Heart left ventricle (tissue), 16 donors: ENCODE measurements around the gene MROH7. TPM values are rescaled to one million over a fixed set of nuclear protein-coding genes. Genes with fewer than 3 reads are reported as not detected.

Experiments used
- ATAC-seq, 4 donors: fragments of 200-7000 bp; cut with Tn5 transposase; one replicate each; pipeline ENCODE4 v1.9.1; 2020 to 2022; ENCODE audit warnings: moderate library complexity in 4 of 4, mild to moderate bottlenecking in 3 of 4, moderate number of reproducible peaks in 1 of 4
- DNase-seq, 5 donors: peaks; one replicate each; pipeline ENCODE4 v3.0.0-alpha.2; 2020
- H3K27ac ChIP-seq, 12 donors: fragments of 200-600 bp; sonication (generic) in 4 of 12; one replicate each; pipeline versions ENCODE4 v1.5.0 to v1.8.0; 2016 to 2022; ENCODE audit warnings: mild to moderate bottlenecking in 2 of 12
- H3K27me3 ChIP-seq, 9 donors: fragments of 200-600 bp; sonication (generic) in 2 of 9; one replicate each; pipeline versions ENCODE4 v1.5.1 to v1.8.0; 2016 to 2022; ENCODE audit warnings: mild to moderate bottlenecking in 3 of 9
- H3K36me3 ChIP-seq, 9 donors: fragments of 200-600 bp; sonication (generic) in 2 of 9; one replicate each; pipeline versions ENCODE4 v1.5.0 to v1.8.0; 2018 to 2022; ENCODE audit warnings: mild to moderate bottlenecking in 2 of 9
- H3K4me1 ChIP-seq, 12 donors: fragments of 200-600 bp; sonication (generic) in 4 of 12; one replicate each; pipeline versions ENCODE4 v1.5.0 to v1.8.0; 2016 to 2022; ENCODE audit warnings: mild to moderate bottlenecking in 3 of 12
- H3K4me3 ChIP-seq, 12 donors: fragments of 200-600 bp; sonication (generic) in 4 of 12; one replicate each; pipeline versions ENCODE4 v1.5.0 to v1.8.0; 2017 to 2022; ENCODE audit warnings: mild to moderate bottlenecking in 9 of 12, moderate library complexity in 4 of 12
- H3K9me3 ChIP-seq, 12 donors: fragments of 200-600 bp; sonication (generic) in 4 of 12; one replicate each; pipeline versions ENCODE4 v1.5.0 to v1.8.0; 2016 to 2022; ENCODE audit warnings: mild to moderate bottlenecking in 1 of 12
- CTCF ChIP-seq, 12 donors: fragments of 200-600 bp; sonication (generic) in 4 of 12; IDR thresholded peaks; one replicate each; pipeline versions ENCODE4 v1.5.0 to v1.8.0; 2018 to 2022; ENCODE audit warnings: antibody characterized with exemption in 12 of 12, mild to moderate bottlenecking in 5 of 12
- POLR2A ChIP-seq, 2 donors: fragments of 450-650 bp; IDR thresholded peaks; one replicate each; pipeline ENCODE4 v1.6.1; 2017; ENCODE audit warnings: antibody characterized with exemption in 2 of 2, mild to moderate bottlenecking in 2 of 2, moderate library complexity in 2 of 2
- WGBS, 4 donors: extraction: QIAGEN DNeasy Blood & Tissue Kit in 2 of 4; methylation state at CpG; one replicate each; pipeline versions ENCODE4 v1.1.5 to v1.1.7; 2013 to 2018; 5-methylcytosine and 5-hydroxymethylcytosine counted together
- intact Hi-C, 10 donors: fragments of 100-400 bp; cut with DNase I; formaldehyde crosslinking; loops; one replicate each; pipeline versions ENCODE4 v1.11.1 to v1.14.2; 2022
- polyA plus RNA-seq, 2 donors: library from polyadenylated mRNA; stranded (reverse); fragments of 200-250 nt; gene quantifications; one replicate each; pipeline ENCODE4 v1.2.3, GENCODE V29; 2013
- total RNA-seq, 9 donors: library from RNA; depleted of rRNA in 2 of 9; stranded (reverse); fragments of >200 nt in 2 of 9; fragmentation: NEBNext Ultra II Directional in 3 of 9; extraction: Animal tissue kit (Norgen Biotek cat#: 25700) in 3 of 9; gene quantifications; one replicate each; pipeline versions ENCODE4 v1.1.0 to v1.2.4, GENCODE V29; 2016 to 2023
- donor health status: ischemic (EF 13 %, LVEDD 7.1; RV severe dilation, severe dysfunction).
- donor health status: healthy with polysubstance abuse.
- donor health status: DM: no; HTN: yes; CAD: no.
- donor health status: DM: no; HTN: no; CAD: no.
- donor health status: ischemic (EF 25% LVEDD 6.9; RV normal size, moderate dysfunction).
- donor health status: ischemic (EF 25% LVEDD 5.7; RV mildly dilated, moderate dysfunction).
- donor health status: healthy.
- donor health status: DM: yes; HTN: yes; CAD: no.
- donor health status: ischemic (EF 35%, LVEDD 5.7; RV mildly dilated, moderate dysfunction).
- donor health status: nonischemic (EF 11% LVEDD 7.7; RV severe dilation, severe dysfunction).
- donor health status: DM: yes; HTN: yes; CAD: no.
- donor health status: PGD.
- donor health status: ischemic (EF 29% LVEDD 5.4; RV normal size, mild dysfunction).
- donor health status: nonischemic (EF 23%, LVEDD 6.1; RV moderate dilation, normal function).

Gene MROH7
- total and polyA plus RNA-seq, 11 donors = 2.3 to 18.6 (median 9.2) TPM

- no peaks in the 10 kb centered on the region for H3K9me3 ChIP-seq
- no peak overlapping the region for H3K4me3 ChIP-seq
- no peaks in the 10 kb centered on the region for H3K27me3 ChIP-seq
- intact Hi-C loops = no loop called here
- ATAC-seq = no peak
- H3K4me1 ChIP-seq = peaks cover 0 to 1% (median 0%) of the 10 kb centered on the region in 12 donors
- no peak overlapping the region for H3K27ac ChIP-seq
- no peak for TF ChIP-seq POLR2A (IDR thresholded peaks at IDR 0.05)
- TF ChIP-seq CTCF (IDR thresholded peaks at IDR 0.05) = no peak
- WGBS, 4 donors = 70 to 79% (median 77%) methylated on average over 7 to 8 of the region's 8 CpGs
- no peak for DNase-seq
- peaks cover 0 to 20% (median 0%) of the 10 kb centered on the region in 9 donors for H3K36me3 ChIP-seq
Observed at GRCh38 chr1:54709547-54710292, 68.1 kb downstream of the MROH7 start.

- no peak overlapping the region for H3K4me3 ChIP-seq
- no peak overlapping the region for H3K27ac ChIP-seq
- H3K36me3 ChIP-seq = peaks cover 0 to 19% (median 0%) of the 10 kb centered on the region in 9 donors
- H3K27me3 ChIP-seq = no peaks in the 10 kb centered on the region
- no peaks in the 10 kb centered on the region for H3K9me3 ChIP-seq
- DNase-seq (no peak), ATAC-seq (no peak)
- intact Hi-C loops = no loop called here
- 76 to 84% (median 78%) methylated on average over 3 of the region's 3 CpGs for whole genome bisulfite sequencing, 4 donors
- peaks cover 0 to 8% (median 5%) of the 10 kb centered on the region in 12 donors for H3K4me1 ChIP-seq
- no peak for TF ChIP-seq CTCF (IDR thresholded peaks at IDR 0.05)
- no peak for TF ChIP-seq POLR2A (IDR thresholded peaks at IDR 0.05)
Observed at GRCh38 chr1:54710434-54710833, 68.8 kb downstream of the MROH7 start.

- DNase-seq (no peak), ATAC-seq (no peak)
- Histone ChIP-seq H3K4me3 (no peak overlapping the region), H3K27me3 (no peaks in the 10 kb centered on the region), H3K4me1 (peaks cover 0 to 9% (median 5%) of the 10 kb centered on the region in 12 donors), H3K36me3 (peaks cover 0 to 15% (median 0%) of the 10 kb centered on the region in 9 donors), H3K9me3 (no peaks in the 10 kb centered on the region), H3K27ac (no peak overlapping the region)
- intact Hi-C loops = no loop called here
- 54 to 74% (median 68%) methylated on average over 6 of the region's 6 CpGs for WGBS, 4 donors
- no peak for TF ChIP-seq CTCF (IDR thresholded peaks at IDR 0.05)
- no peak for TF ChIP-seq POLR2A (IDR thresholded peaks at IDR 0.05)
Observed at GRCh38 chr1:54710841-54711240, 69.3 kb downstream of the MROH7 start.

- H3K4me3 ChIP-seq = no peak overlapping the region
- intact Hi-C loops = no loop called here
- TF ChIP-seq POLR2A (IDR thresholded peaks at IDR 0.05) (no peak), CTCF (IDR thresholded peaks at IDR 0.05) (no peak)
- no peak for ATAC-seq
- peaks cover 0 to 15% (median 0%) of the 10 kb centered on the region in 9 donors for H3K36me3 ChIP-seq
- 91 to 96% (median 91%) methylated on average over 10 of the region's 10 CpGs for WGBS, 4 donors
- H3K4me1 ChIP-seq = peaks cover 0 to 13% (median 8%) of the 10 kb centered on the region in 12 donors
- H3K27me3 ChIP-seq = no peaks in the 10 kb centered on the region
- no peak for DNase-seq
- no peaks in the 10 kb centered on the region for H3K9me3 ChIP-seq
- H3K27ac ChIP-seq = no peak overlapping the region
Observed at GRCh38 chr1:54711536-54711935, 70.0 kb downstream of the MROH7 start.
